ENCODE data around the gene TCF12.
"Not testable (repeated sequence)": the region's sequence is repeated elsewhere in the genome, so short reads cannot be mapped to it uniquely, and the experiment has no call there.

The TCF12 gene

DNA sequence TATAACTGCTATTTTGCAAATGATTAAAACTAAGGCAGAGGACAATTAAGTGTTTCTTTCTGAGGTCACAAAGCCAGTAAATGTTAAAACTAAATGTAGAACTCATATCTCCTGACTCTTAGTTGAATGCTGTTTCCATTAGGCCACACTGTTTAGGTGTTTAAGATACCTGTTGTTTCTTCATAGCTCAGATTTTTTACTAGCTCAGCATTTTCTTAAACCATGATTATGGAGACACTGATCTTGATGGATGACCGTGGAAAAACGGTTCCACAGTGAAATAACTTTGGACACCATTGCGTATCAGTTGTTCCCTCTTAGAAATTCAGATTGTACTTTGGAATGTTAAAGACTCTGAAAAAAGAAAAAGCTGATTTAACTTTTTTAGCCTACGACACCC lies 177.5 kb downstream of the TCF12 start:
- Histone ChIP-seq H3K4me3 (ENCODE audit: low read length in 2 of 2) (no peak overlapping the region), H3K27ac (replicated peaks; ENCODE audit: low read length) (no peak overlapping the region), H3K36me3 (replicated peaks in 1 of 2; ENCODE audit: control insufficient read depth in 2 of 2, insufficient read depth in 2 of 2, low read length in 2 of 2) (peaks cover 0 to 40% of the 10 kb centered on the region in 2 donors), H3K9ac (ENCODE audit: low read depth, low read length, poor library complexity) (no peak overlapping the region), H2AK5ac (ENCODE audit: low read depth, low read length) (no peak overlapping the region), H2BK15ac (ENCODE audit: low read length) (no peak overlapping the region), H2BK12ac (ENCODE audit: low read length) (no peak overlapping the region), H3K23ac (ENCODE audit: low read depth, low read length, poor library complexity) (no peak overlapping the region), H3K9me3 (replicated peaks in 1 of 2; ENCODE audit: control insufficient read depth in 2 of 2, insufficient read depth in 1 of 2, low read depth in 1 of 2, low read length in 2 of 2) (peaks cover 0 to 4% of the 10 kb centered on the region in 2 donors), H2BK120ac (ENCODE audit: low read depth, low read length) (no peak overlapping the region), H3K14ac (ENCODE audit: low read length) (no peak overlapping the region), H2AFZ (ENCODE audit: low read length) (no peak overlapping the region), H4K8ac (ENCODE audit: low read depth, low read length) (no peak overlapping the region), H3K79me1 (ENCODE audit: low read depth, low read length) (no peaks in the 10 kb centered on the region), H4K91ac (ENCODE audit: low read depth, low read length, poor library complexity) (no peak overlapping the region), H3K27me3 (ENCODE audit: control insufficient read depth in 3 of 3, insufficient read depth in 3 of 3, low read depth in 1 of 3, low read length in 3 of 3) (no peaks in the 10 kb centered on the region), H3K4me2 (ENCODE audit: insufficient read depth, low read length, poor library complexity, severe bottlenecking) (no peak overlapping the region), H3K18ac (ENCODE audit: low read length) (no peak overlapping the region), H3K4ac (ENCODE audit: low read length) (no peak overlapping the region), H3K4me1 (ENCODE audit: control insufficient read depth in 2 of 2, insufficient read depth in 1 of 2, low read depth in 1 of 2, low read length in 2 of 2) (no peaks in the 10 kb centered on the region), H2BK5ac (ENCODE audit: low read length) (no peak overlapping the region)
- DNase-seq (ENCODE audit: low spot score): no peak
- no CpG with 5 or more reads among the region's 4 CpGs for WGBS, 2 donors (ENCODE audit: extremely low coverage in 2 of 2, insufficient read length in 2 of 2, insufficient replicate concordance in 1 of 2)

DNA sequence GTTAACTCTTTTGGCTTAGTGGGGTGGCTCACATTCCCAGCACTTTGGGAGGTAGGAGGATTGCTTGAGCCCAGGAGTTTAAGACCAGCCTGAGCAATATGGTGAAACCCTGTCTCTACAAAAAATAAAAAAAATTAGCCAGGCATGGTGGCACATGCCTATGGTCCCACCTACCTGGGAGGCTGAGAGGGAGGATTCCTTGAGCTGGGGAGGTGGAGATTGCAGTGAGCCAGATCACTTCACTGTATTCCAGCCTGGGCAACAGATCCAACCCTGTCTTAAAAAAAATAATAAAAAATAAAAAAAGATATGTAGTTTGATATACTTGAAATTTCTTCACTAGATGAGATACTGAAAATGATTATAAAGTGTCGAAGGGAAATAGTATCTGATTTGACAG lies 178.8 kb downstream of the TCF12 start:
- H3K27ac ChIP-seq (replicated peaks; ENCODE audit: low read length): no peak overlapping the region
- peaks cover 0 to 35% of the 10 kb centered on the region in 2 donors for H3K36me3 ChIP-seq (replicated peaks in 1 of 2; ENCODE audit: control insufficient read depth in 2 of 2, insufficient read depth in 2 of 2, low read length in 2 of 2)
- no peak overlapping the region for H3K4me2 ChIP-seq (ENCODE audit: insufficient read depth, low read length, poor library complexity, severe bottlenecking)
- no peak overlapping the region for H3K23ac ChIP-seq (ENCODE audit: low read depth, low read length, poor library complexity)
- H4K91ac ChIP-seq (ENCODE audit: low read depth, low read length, poor library complexity): no peak overlapping the region
- no peak overlapping the region for H3K4ac ChIP-seq (ENCODE audit: low read length)
- H2BK5ac ChIP-seq (ENCODE audit: low read length): no peak overlapping the region
- H3K9me3 ChIP-seq (replicated peaks in 1 of 2; ENCODE audit: control insufficient read depth in 2 of 2, insufficient read depth in 1 of 2, low read depth in 1 of 2, low read length in 2 of 2): peaks cover 0 to 6% of the 10 kb centered on the region in 2 donors
- H3K4me3 ChIP-seq (ENCODE audit: low read length in 2 of 2): no peak overlapping the region
- H2BK15ac ChIP-seq (ENCODE audit: low read length): no peak overlapping the region
- H3K79me1 ChIP-seq (ENCODE audit: low read depth, low read length): no peaks in the 10 kb centered on the region
- no peak overlapping the region for H3K9ac ChIP-seq (ENCODE audit: low read depth, low read length, poor library complexity)
- no peak overlapping the region for H2BK12ac ChIP-seq (ENCODE audit: low read length)
- no peaks in the 10 kb centered on the region for H3K27me3 ChIP-seq (ENCODE audit: control insufficient read depth in 3 of 3, insufficient read depth in 3 of 3, low read depth in 1 of 3, low read length in 3 of 3)
- no peak for DNase-seq (ENCODE audit: low spot score)
- 100% methylated on average over 1 of the region's 1 CpG; no CpG with 5 or more reads in 1 of the 2 donors for WGBS, 2 donors (ENCODE audit: extremely low coverage in 2 of 2, insufficient read length in 2 of 2, insufficient replicate concordance in 1 of 2)
- H2BK120ac ChIP-seq (ENCODE audit: low read depth, low read length): no peak overlapping the region
- no peak overlapping the region for H2AK5ac ChIP-seq (ENCODE audit: low read depth, low read length)
- H3K18ac ChIP-seq (ENCODE audit: low read length): no peak overlapping the region
- no peak overlapping the region for H4K8ac ChIP-seq (ENCODE audit: low read depth, low read length)
- H2AFZ ChIP-seq (ENCODE audit: low read length): no peak overlapping the region
- no peaks in the 10 kb centered on the region for H3K4me1 ChIP-seq (ENCODE audit: control insufficient read depth in 2 of 2, insufficient read depth in 1 of 2, low read depth in 1 of 2, low read length in 2 of 2)
- no peak overlapping the region for H3K14ac ChIP-seq (ENCODE audit: low read length)

GRCh38 chr15:57097919-57098543 lies 179.6 kb downstream of the TCF12 start:
- not testable (repeated sequence) for H3K79me1 ChIP-seq (ENCODE audit: low read depth, low read length); H3K9ac ChIP-seq (ENCODE audit: low read depth, low read length, poor library complexity); H2AFZ ChIP-seq (ENCODE audit: low read length); H2BK15ac ChIP-seq (ENCODE audit: low read length); H3K4me2 ChIP-seq (ENCODE audit: insufficient read depth, low read length, poor library complexity, severe bottlenecking); H2AK5ac ChIP-seq (ENCODE audit: low read depth, low read length); H3K27ac ChIP-seq (replicated peaks; ENCODE audit: low read length); H3K18ac ChIP-seq (ENCODE audit: low read length); H2BK12ac ChIP-seq (ENCODE audit: low read length); H3K4me3 ChIP-seq (ENCODE audit: low read length in 2 of 2); H4K8ac ChIP-seq (ENCODE audit: low read depth, low read length); H4K91ac ChIP-seq (ENCODE audit: low read depth, low read length, poor library complexity); H3K9me3 ChIP-seq (replicated peaks in 1 of 2; ENCODE audit: control insufficient read depth in 2 of 2, insufficient read depth in 1 of 2, low read depth in 1 of 2, low read length in 2 of 2); H3K14ac ChIP-seq (ENCODE audit: low read length); H2BK120ac ChIP-seq (ENCODE audit: low read depth, low read length); DNase-seq (ENCODE audit: low spot score); H3K27me3 ChIP-seq (ENCODE audit: control insufficient read depth in 3 of 3, insufficient read depth in 3 of 3, low read depth in 1 of 3, low read length in 3 of 3); H3K23ac ChIP-seq (ENCODE audit: low read depth, low read length, poor library complexity); H3K4me1 ChIP-seq (ENCODE audit: control insufficient read depth in 2 of 2, insufficient read depth in 1 of 2, low read depth in 1 of 2, low read length in 2 of 2); H2BK5ac ChIP-seq (ENCODE audit: low read length); H3K4ac ChIP-seq (ENCODE audit: low read length)
- no CpG with 5 or more reads among the region's 4 CpGs for WGBS, 2 donors (ENCODE audit: extremely low coverage in 2 of 2, insufficient read length in 2 of 2, insufficient replicate concordance in 1 of 2)
- H3K36me3 ChIP-seq (replicated peaks in 1 of 2; ENCODE audit: control insufficient read depth in 2 of 2, insufficient read depth in 2 of 2, low read length in 2 of 2): peaks cover 0 to 27% of the 10 kb centered on the region in 2 donors

GRCh38 chr15:57098896-57099295 lies 180.5 kb downstream of the TCF12 start:
- Histone ChIP-seq H3K27me3 (ENCODE audit: control insufficient read depth in 3 of 3, insufficient read depth in 3 of 3, low read depth in 1 of 3, low read length in 3 of 3) (no peaks in the 10 kb centered on the region), H3K4me1 (ENCODE audit: control insufficient read depth in 2 of 2, insufficient read depth in 1 of 2, low read depth in 1 of 2, low read length in 2 of 2) (no peaks in the 10 kb centered on the region), H3K18ac (ENCODE audit: low read length) (no peak overlapping the region), H3K79me1 (ENCODE audit: low read depth, low read length) (no peaks in the 10 kb centered on the region), H4K91ac (ENCODE audit: low read depth, low read length, poor library complexity) (no peak overlapping the region), H2AFZ (ENCODE audit: low read length) (no peak overlapping the region), H2BK12ac (ENCODE audit: low read length) (no peak overlapping the region), H3K4me3 (ENCODE audit: low read length in 2 of 2) (no peak overlapping the region), H3K14ac (ENCODE audit: low read length) (no peak overlapping the region), H3K27ac (replicated peaks; ENCODE audit: low read length) (no peak overlapping the region), H2BK5ac (ENCODE audit: low read length) (no peak overlapping the region), H3K9ac (ENCODE audit: low read depth, low read length, poor library complexity) (no peak overlapping the region), H3K9me3 (replicated peaks in 1 of 2; ENCODE audit: control insufficient read depth in 2 of 2, insufficient read depth in 1 of 2, low read depth in 1 of 2, low read length in 2 of 2) (peaks cover 0 to 6% of the 10 kb centered on the region in 2 donors), H3K4ac (ENCODE audit: low read length) (no peak overlapping the region), H2BK15ac (ENCODE audit: low read length) (no peak overlapping the region), H3K36me3 (replicated peaks in 1 of 2; ENCODE audit: control insufficient read depth in 2 of 2, insufficient read depth in 2 of 2, low read length in 2 of 2) (peaks cover 0 to 18% of the 10 kb centered on the region in 2 donors), H3K23ac (ENCODE audit: low read depth, low read length, poor library complexity) (no peak overlapping the region), H4K8ac (ENCODE audit: low read depth, low read length) (no peak overlapping the region), H3K4me2 (ENCODE audit: insufficient read depth, low read length, poor library complexity, severe bottlenecking) (no peak overlapping the region), H2BK120ac (ENCODE audit: low read depth, low read length) (no peak overlapping the region), H2AK5ac (ENCODE audit: low read depth, low read length) (no peak overlapping the region)
- DNase-seq (ENCODE audit: low spot score): no peak
- WGBS, 2 donors (ENCODE audit: extremely low coverage in 2 of 2, insufficient read length in 2 of 2, insufficient replicate concordance in 1 of 2): no CpG with 5 or more reads among the region's 2 CpGs

Data from neuronal stem cell (in vitro differentiated cells).